Body of pancreas (tissue), 4 donors: ENCODE results near the gene SOST.

Source experiments
- CTCF ChIP-seq, 7 experiments: fragments of 450-650 bp in 4 of 7; fragments of 200-600 bp in 3 of 7; sonication (generic) in 3 of 7; IDR thresholded peaks; one replicate each; pipeline ENCODE4 v1.5.1; 2016 to 2019; ENCODE audit warnings: antibody characterized with exemption in 7 of 7
- POLR2A ChIP-seq, 3 donors: fragments of 450-650 bp; IDR thresholded peaks; one replicate each; pipeline ENCODE4 v1.6.1; 2016; ENCODE audit warnings: antibody characterized with exemption in 3 of 3, mild to moderate bottlenecking in 2 of 3

- no peak for TF ChIP-seq POLR2A (IDR thresholded peaks at IDR 0.05)
- no peak for TF ChIP-seq CTCF (IDR thresholded peaks at IDR 0.05)
These were observed 25.5 kb upstream of the SOST start for GRCh38 chr17:43784068-43784467.
